Stomach (tissue), 4 donors: ENCODE data around the gene DBNDD1.

ENCODE experiments used
- CTCF ChIP-seq, 7 experiments: fragments of 450-650 bp in 4 of 7; fragments of 200-600 bp in 3 of 7; sonication (generic) in 3 of 7; IDR thresholded peaks; one replicate each; pipeline ENCODE4 v1.5.1; 2016 to 2019; ENCODE audit warnings: antibody characterized with exemption in 7 of 7, control low read depth in 2 of 7, mild to moderate bottlenecking in 1 of 7
- POLR2A ChIP-seq, 4 donors: fragments of 450-650 bp; IDR thresholded peaks; one replicate each; pipeline ENCODE4 v1.6.1; 2016; ENCODE audit warnings: antibody characterized with exemption in 4 of 4, control low read depth in 2 of 4, mild to moderate bottlenecking in 1 of 4, moderate library complexity in 1 of 4

GRCh38 chr16:90040152-90041023 lies 21.1 kb upstream of the DBNDD1 start:
- TF ChIP-seq CTCF (IDR thresholded peaks at IDR 0.05) (no peak), POLR2A (IDR thresholded peaks at IDR 0.05) (no peak)
